ENCODE results near the gene TXLNG. TPM values are rescaled to one million over a fixed set of nuclear protein-coding genes. Genes with fewer than 3 reads are reported as not detected.
A peak's percentile ranks its signal among the peaks of the same experiment; 100 is the strongest.

The TXLNG gene
- total and polyA plus RNA-seq, 2 donors (not counting 1 experiment from before 2014, with no cell fraction given) = 9.0 to 18.0 TPM

GRCh38 chrX:16836371-16836770, 50.1 kb downstream of the TXLNG start:
- H3K79me2 ChIP-seq (ENCODE audit: control insufficient read depth, insufficient read depth, low read length) = no peaks in the 10 kb centered on the region
- no peak overlapping the region for H3K9ac ChIP-seq (ENCODE audit: insufficient read depth, low read length)
- H3K27me3 ChIP-seq (ENCODE audit: control insufficient read depth, insufficient read depth, low read length) = no peaks in the 10 kb centered on the region
- H2AFZ ChIP-seq (ENCODE audit: low read length) = no peak overlapping the region
- no peak for TF ChIP-seq EZH2 (IDR thresholded peaks at IDR 0.05; ENCODE audit: low read length, missing control alignments)
- TF ChIP-seq, protein P1, sequence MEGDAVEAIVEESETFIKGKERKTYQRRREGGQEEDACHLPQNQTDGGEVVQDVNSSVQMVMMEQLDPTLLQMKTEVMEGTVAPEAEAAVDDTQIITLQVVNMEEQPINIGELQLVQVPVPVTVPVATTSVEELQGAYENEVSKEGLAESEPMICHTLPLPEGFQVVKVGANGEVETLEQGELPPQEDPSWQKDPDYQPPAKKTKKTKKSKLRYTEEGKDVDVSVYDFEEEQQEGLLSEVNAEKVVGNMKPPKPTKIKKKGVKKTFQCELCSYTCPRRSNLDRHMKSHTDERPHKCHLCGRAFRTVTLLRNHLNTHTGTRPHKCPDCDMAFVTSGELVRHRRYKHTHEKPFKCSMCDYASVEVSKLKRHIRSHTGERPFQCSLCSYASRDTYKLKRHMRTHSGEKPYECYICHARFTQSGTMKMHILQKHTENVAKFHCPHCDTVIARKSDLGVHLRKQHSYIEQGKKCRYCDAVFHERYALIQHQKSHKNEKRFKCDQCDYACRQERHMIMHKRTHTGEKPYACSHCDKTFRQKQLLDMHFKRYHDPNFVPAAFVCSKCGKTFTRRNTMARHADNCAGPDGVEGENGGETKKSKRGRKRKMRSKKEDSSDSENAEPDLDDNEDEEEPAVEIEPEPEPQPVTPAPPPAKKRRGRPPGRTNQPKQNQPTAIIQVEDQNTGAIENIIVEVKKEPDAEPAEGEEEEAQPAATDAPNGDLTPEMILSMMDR (conservative IDR thresholded peaks at IDR 0.05 in 1 of 2, IDR thresholded peaks at IDR 0.05 in 1 of 2; ENCODE audit: low read depth in 1 of 2, low read length in 2 of 2) = peak; percentile 20 to 51
- peak; percentile 34 to 49 for DNase-seq (ENCODE audit: low read depth in 2 of 2)
- peaks cover 11% of the 10 kb centered on the region for H3K36me3 ChIP-seq (ENCODE audit: control insufficient read depth, insufficient read depth, low read length)
- no peaks in the 10 kb centered on the region for H3K9me3 ChIP-seq (ENCODE audit: control insufficient read depth, insufficient read depth, low read depth, low read length)
- H3K4me1 ChIP-seq (ENCODE audit: control insufficient read depth, extremely low read depth, insufficient read depth, low read length) = peaks cover 10% of the 10 kb centered on the region
- H3K27ac ChIP-seq (ENCODE audit: insufficient read depth, low read length) = no peak overlapping the region
- no peak overlapping the region for H3K4me2 ChIP-seq (ENCODE audit: extremely low read depth, insufficient read depth, low read length)
- no peak overlapping the region for H3K4me3 ChIP-seq (replicated peaks in 1 of 4; ENCODE audit: control extremely low read depth in 1 of 4, insufficient read depth in 1 of 4, low read depth in 3 of 4, low read length in 4 of 4)
- no peaks in the 10 kb centered on the region for H4K20me1 ChIP-seq (ENCODE audit: control insufficient read depth, extremely low read depth, insufficient read depth, low read length)

- peak overlapping the region; percentile 61 for H3K27ac ChIP-seq (ENCODE audit: insufficient read depth, low read length)
- DNase-seq (ENCODE audit: low read depth in 2 of 2) = peak; percentile 86 to 87
- no peaks in the 10 kb centered on the region for H3K27me3 ChIP-seq (ENCODE audit: control insufficient read depth, insufficient read depth, low read length)
- no peaks in the 10 kb centered on the region for H4K20me1 ChIP-seq (ENCODE audit: control insufficient read depth, extremely low read depth, insufficient read depth, low read length)
- no peak overlapping the region for H2AFZ ChIP-seq (ENCODE audit: low read length)
- H3K4me2 ChIP-seq (ENCODE audit: extremely low read depth, insufficient read depth, low read length) = peak overlapping the region; percentile 3
- TF ChIP-seq, protein P1 (conservative IDR thresholded peaks at IDR 0.05 in 1 of 2, IDR thresholded peaks at IDR 0.05 in 1 of 2; ENCODE audit: low read depth in 1 of 2, low read length in 2 of 2) = no peak
- no peak for TF ChIP-seq EZH2 (IDR thresholded peaks at IDR 0.05; ENCODE audit: low read length, missing control alignments)
- peaks cover 10% of the 10 kb centered on the region for H3K36me3 ChIP-seq (ENCODE audit: control insufficient read depth, insufficient read depth, low read length)
- peaks cover 10% of the 10 kb centered on the region for H3K4me1 ChIP-seq (ENCODE audit: control insufficient read depth, extremely low read depth, insufficient read depth, low read length)
- no peaks in the 10 kb centered on the region for H3K9me3 ChIP-seq (ENCODE audit: control insufficient read depth, insufficient read depth, low read depth, low read length)
- H3K9ac ChIP-seq (ENCODE audit: insufficient read depth, low read length) = no peak overlapping the region
- H3K79me2 ChIP-seq (ENCODE audit: control insufficient read depth, insufficient read depth, low read length) = no peaks in the 10 kb centered on the region
- no peak overlapping the region for H3K4me3 ChIP-seq (replicated peaks in 1 of 4; ENCODE audit: control extremely low read depth in 1 of 4, insufficient read depth in 1 of 4, low read depth in 3 of 4, low read length in 4 of 4)
These were observed 52.2 kb downstream of the TXLNG start for GRCh38 chrX:16838202-16839066.

- Histone ChIP-seq H3K9ac (ENCODE audit: insufficient read depth, low read length) (no peak overlapping the region), H3K36me3 (ENCODE audit: control insufficient read depth, insufficient read depth, low read length) (peaks cover 12% of the 10 kb centered on the region)
- peak in 1 of 2 donors; percentile 39 for DNase-seq (ENCODE audit: low read depth in 2 of 2)
These were observed 53.1 kb downstream of the TXLNG start for GRCh38 chrX:16839219-16839851.

More at GRCh38 chrX:16839219-16839851, 53.1 kb downstream of the TXLNG start:
- H3K27me3 ChIP-seq (ENCODE audit: control insufficient read depth, insufficient read depth, low read length) = no peaks in the 10 kb centered on the region
- H4K20me1 ChIP-seq (ENCODE audit: control insufficient read depth, extremely low read depth, insufficient read depth, low read length) = no peaks in the 10 kb centered on the region
- H3K27ac ChIP-seq (ENCODE audit: insufficient read depth, low read length) = peak overlapping the region; percentile 61
- TF ChIP-seq, protein P1 (conservative IDR thresholded peaks at IDR 0.05 in 1 of 2, IDR thresholded peaks at IDR 0.05 in 1 of 2; ENCODE audit: low read depth in 1 of 2, low read length in 2 of 2) = no peak
- TF ChIP-seq EZH2 (IDR thresholded peaks at IDR 0.05; ENCODE audit: low read length, missing control alignments) = no peak
- H3K79me2 ChIP-seq (ENCODE audit: control insufficient read depth, insufficient read depth, low read length) = no peaks in the 10 kb centered on the region
- H3K4me3 ChIP-seq (replicated peaks in 1 of 4; ENCODE audit: control extremely low read depth in 1 of 4, insufficient read depth in 1 of 4, low read depth in 3 of 4, low read length in 4 of 4) = no peak overlapping the region
- peaks cover 10% of the 10 kb centered on the region for H3K4me1 ChIP-seq (ENCODE audit: control insufficient read depth, extremely low read depth, insufficient read depth, low read length)
- no peaks in the 10 kb centered on the region for H3K9me3 ChIP-seq (ENCODE audit: control insufficient read depth, insufficient read depth, low read depth, low read length)
- no peak overlapping the region for H2AFZ ChIP-seq (ENCODE audit: low read length)
- H3K4me2 ChIP-seq (ENCODE audit: extremely low read depth, insufficient read depth, low read length) = no peak overlapping the region

All from fibroblast of lung (primary cell).